HepG2 (cell line): ENCODE data around the gene ZNF608. TPM values are rescaled to one million over a fixed set of nuclear protein-coding genes. Genes with fewer than 3 reads are reported as not detected.

ENCODE experiments used
- ATAC-seq: fragments of 200-7000 bp; cut with Tn5 transposase; 3 replicates; pipeline ENCODE4 v1.9.1; 2020; ENCODE audit warnings: mild to moderate bottlenecking, moderate library complexity
- Bru-seq: library from RNA; stranded (reverse); fragments of 400-500 nt; gene quantifications from one replicate; lab custom pipeline; 2021; lab: Mats Ljungman, UMichigan
- BruChase-seq, 2 experiments: library from RNA; stranded (reverse); fragments of 400-500 nt; gene quantifications; one replicate each; lab custom pipeline; 2021; lab: Mats Ljungman, UMichigan
- BruUV-seq: library from RNA; stranded (reverse); fragments of 400-500 nt; replicated peaks from 2 replicates; lab custom pipeline; 2021; lab: Mats Ljungman, UMichigan
- CTCF ChIA-PET: fragments of 300-600 bp; formaldehyde crosslinking; extraction: SDS; loops from one replicate; lab custom pipeline; 2021; ENCODE audit warnings: low total read pairs, inconsistent platforms, low intra/inter-chr PET ratio; lab: Yijun Ruan, JAX
- POLR2A ChIA-PET: fragments of 350-600 bp; sonication (Branson Sonifier 250); formaldehyde crosslinking; loops from one replicate; lab custom pipeline; 2020; ENCODE audit warnings: antibody characterized with exemption, inconsistent platforms; lab: Yijun Ruan, JAX
- DNase-seq: peaks from one replicate; pipeline ENCODE4 v3.0.0-alpha.2; 2015; ENCODE audit warnings: low spot score
- FAIRE-seq: peaks from 3 replicates; lab custom pipeline; 2011; peaks lifted over from hg19 to GRCh38; lab: Jason Lieb, UNC
- H2AFZ ChIP-seq: one replicate; pipeline ENCODE4 v1.6.1; 2011; ENCODE audit warnings: low read length, inconsistent platforms
- H3K27ac ChIP-seq: fragments of 300-600 bp; 3 replicates; pipeline ENCODE4 v1.8.0; 2011; ENCODE audit warnings: mixed run types, mild to moderate bottlenecking, mixed read lengths, low read length, inconsistent platforms; ENCODE audit not compliant: insufficient read depth; ENCODE audit errors: extremely low read length
- H3K27me3 ChIP-seq, 2 experiments: fragments of 200-600 bp in 1 of 2; 2 replicates in 1 of 2; 3 replicates in 1 of 2; pipeline versions ENCODE4 v1.6.0 to v1.8.0; 2011; ENCODE audit warnings: low read length in 2 of 2, mild to moderate bottlenecking in 2 of 2, moderate library complexity in 2 of 2, inconsistent platforms in 1 of 2; ENCODE audit not compliant: insufficient read depth in 2 of 2, control insufficient read depth in 1 of 2
- H3K36me3 ChIP-seq, 2 experiments: fragments of 200-600 bp in 1 of 2; replicated peaks in 1 of 2; 2 replicates in 1 of 2; 3 replicates in 1 of 2; pipeline versions ENCODE4 v1.5.1 to v1.8.0; 2011; ENCODE audit warnings: low read length in 2 of 2, inconsistent platforms in 1 of 2; ENCODE audit not compliant: insufficient read depth in 2 of 2, control insufficient read depth in 1 of 2
- H3K4me1 ChIP-seq: 2 replicates; pipeline ENCODE4 v1.5.1; 2012; ENCODE audit warnings: low read length, inconsistent platforms; ENCODE audit not compliant: insufficient read depth
- H3K4me2 ChIP-seq: 2 replicates; pipeline ENCODE4 v1.6.0; 2011; ENCODE audit warnings: low read depth, low read length, inconsistent platforms
- H3K4me3 ChIP-seq, 3 experiments: fragments of 200-600 bp in 1 of 3; sonication (generic), shearing (Covaris generic) in 1 of 3; replicated peaks in 1 of 3; 2 replicates each; pipeline ENCODE4 v1.5.1; 2011 to 2016; ENCODE audit warnings: low read length in 3 of 3, inconsistent platforms in 2 of 3, low read depth in 2 of 3, mild to moderate bottlenecking in 2 of 3, control low read depth in 1 of 3, mixed read lengths in 1 of 3; ENCODE audit not compliant: insufficient read depth in 1 of 3
- H3K79me2 ChIP-seq: one replicate; pipeline ENCODE4 v1.6.1; 2011; ENCODE audit warnings: low read length, inconsistent platforms; ENCODE audit not compliant: insufficient read depth
- H3K9ac ChIP-seq: 2 replicates; pipeline ENCODE4 v1.6.0; 2011; ENCODE audit warnings: mild to moderate bottlenecking, low read depth, low read length, inconsistent platforms; ENCODE audit not compliant: insufficient read depth
- H3K9me3 ChIP-seq: 2 replicates; pipeline ENCODE4 v1.5.1; 2012; ENCODE audit warnings: mild to moderate bottlenecking, low read length
- H4K20me1 ChIP-seq: 2 replicates; pipeline ENCODE4 v1.6.0; 2011; ENCODE audit warnings: inconsistent platforms, mild to moderate bottlenecking, low read length, moderate library complexity; ENCODE audit not compliant: insufficient read depth
- CCDC6 ChIP-seq: sonication (generic); formaldehyde crosslinking; IDR thresholded peaks from 2 replicates; pipeline ENCODE4 v1.8.1; 2022; ENCODE audit warnings: mild to moderate bottlenecking, missing genetic modification reagents, moderate library complexity
- CREM ChIP-seq, 2 experiments: sonication (generic) in 1 of 2; formaldehyde crosslinking in 1 of 2; IDR thresholded peaks; 2 replicates each; pipeline versions ENCODE4 v1.4.0 to v1.6.1; 2016 to 2020; ENCODE audit warnings: antibody characterized with exemption in 1 of 2, mild to moderate bottlenecking in 1 of 2, missing genetic modification reagents in 1 of 2
- TOPORS ChIP-seq: sonication (generic); formaldehyde crosslinking; IDR thresholded peaks from 2 replicates; pipeline ENCODE4 v1.8.0; 2023; ENCODE audit warnings: mild to moderate bottlenecking, missing genetic modification reagents
- ZFP1 ChIP-seq: IDR thresholded peaks from 2 replicates; pipeline ENCODE4 v1.6.1; 2016
- ZKSCAN1 ChIP-seq: fragments of 150-350 bp; IDR thresholded peaks from 2 replicates; pipeline ENCODE4 v1.6.1; 2014; ENCODE audit warnings: low read length
- ZNF614 ChIP-seq: IDR thresholded peaks from 2 replicates; pipeline ENCODE4 v1.6.1; 2018; ENCODE audit warnings: missing biosample characterization, missing genetic modification reagents, inconsistent platforms, borderline replicate concordance
- WGBS: methylation state at CpG from one replicate; pipeline ENCODE4 v1.1.6; 2017; ENCODE audit warnings: low lambda C conversion rate; 5-methylcytosine and 5-hydroxymethylcytosine counted together
- in situ Hi-C: cut with HindIII; loops from 2 replicates; pipeline ENCODE4 v1.10.0; 2017; ENCODE audit warnings: low pct_unique_long_range_greater_than_20kb; ENCODE audit not compliant: extremely low pct_ligation_motif_present
- intact Hi-C: fragments of 100-400 bp; cut with micrococcal nuclease; formaldehyde crosslinking; loops from one replicate; pipeline ENCODE4 v1.10.0; 2022; ENCODE audit not compliant: unreplicated experiment
- long read RNA-seq, 2 experiments: library from RNA in 1 of 2; library from polyadenylated mRNA in 1 of 2; stranded (forward) in 1 of 2; unstranded in 1 of 2; transcript quantifications; one replicate each; pipeline ENCODE4 v2.0.0, GENCODE V29; 2019 to 2022
- polyA minus RNA-seq, 3 experiments: library from RNA; depleted of rRNA, polyadenylated mRNA; stranded (reverse); fragments of >200 nt; gene quantifications; 2 replicates each; pipeline ENCODE4 v1.2.3, GENCODE V29; 2011; ENCODE audit warnings: low replicate concordance in 1 of 3
- polyA plus RNA-seq, 8 experiments: library from polyadenylated mRNA; depleted of rRNA in 3 of 8; stranded (reverse) in 7 of 8; unstranded in 1 of 8; fragments of >200 nt; fragmentation: Illumina TruSeq in 4 of 8; extraction: Trizol in 4 of 8; gene quantifications; 2 replicates each; pipeline versions ENCODE4 v1.2.1 to v1.2.3, GENCODE V29; 2011 to 2016; ENCODE audit warnings: low read depth in 4 of 8, missing spikeins in 1 of 8, mixed read lengths in 1 of 8; ENCODE audit not compliant: insufficient read depth in 1 of 8
- total RNA-seq, 5 experiments: library from RNA; depleted of rRNA; stranded (reverse); fragments of >200 nt; fragmentation: Illumina TruSeq; extraction: Trizol; gene quantifications; 2 replicates each; pipeline ENCODE4 v1.2.3, GENCODE V29; 2016; ENCODE audit warnings: low read depth in 1 of 5

The ZNF608 gene, protein sequence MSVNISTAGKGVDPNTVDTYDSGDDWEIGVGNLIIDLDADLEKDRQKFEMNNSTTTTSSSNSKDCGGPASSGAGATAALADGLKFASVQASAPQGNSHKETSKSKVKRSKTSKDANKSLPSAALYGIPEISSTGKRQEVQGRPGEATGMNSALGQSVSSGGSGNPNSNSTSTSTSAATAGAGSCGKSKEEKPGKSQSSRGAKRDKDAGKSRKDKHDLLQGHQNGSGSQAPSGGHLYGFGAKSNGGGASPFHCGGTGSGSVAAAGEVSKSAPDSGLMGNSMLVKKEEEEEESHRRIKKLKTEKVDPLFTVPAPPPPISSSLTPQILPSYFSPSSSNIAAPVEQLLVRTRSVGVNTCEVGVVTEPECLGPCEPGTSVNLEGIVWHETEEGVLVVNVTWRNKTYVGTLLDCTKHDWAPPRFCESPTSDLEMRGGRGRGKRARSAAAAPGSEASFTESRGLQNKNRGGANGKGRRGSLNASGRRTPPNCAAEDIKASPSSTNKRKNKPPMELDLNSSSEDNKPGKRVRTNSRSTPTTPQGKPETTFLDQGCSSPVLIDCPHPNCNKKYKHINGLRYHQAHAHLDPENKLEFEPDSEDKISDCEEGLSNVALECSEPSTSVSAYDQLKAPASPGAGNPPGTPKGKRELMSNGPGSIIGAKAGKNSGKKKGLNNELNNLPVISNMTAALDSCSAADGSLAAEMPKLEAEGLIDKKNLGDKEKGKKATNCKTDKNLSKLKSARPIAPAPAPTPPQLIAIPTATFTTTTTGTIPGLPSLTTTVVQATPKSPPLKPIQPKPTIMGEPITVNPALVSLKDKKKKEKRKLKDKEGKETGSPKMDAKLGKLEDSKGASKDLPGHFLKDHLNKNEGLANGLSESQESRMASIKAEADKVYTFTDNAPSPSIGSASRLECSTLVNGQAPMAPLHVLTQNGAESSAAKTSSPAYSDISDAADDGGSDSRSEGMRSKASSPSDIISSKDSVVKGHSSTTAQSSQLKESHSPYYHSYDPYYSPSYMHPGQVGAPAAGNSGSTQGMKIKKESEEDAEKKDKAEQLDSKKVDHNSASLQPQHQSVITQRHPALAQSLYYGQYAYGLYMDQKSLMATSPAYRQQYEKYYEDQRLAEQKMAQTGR (N-terminal part only)
- total RNA-seq (2016; rRNA removed; fragmentation: Illumina TruSeq; extraction: Trizol) = 0.83 and 0.91 TPM in 2 replicates
- total RNA-seq (2016; cell fraction: cytosol; rRNA removed; fragmentation: Illumina TruSeq; extraction: Trizol; ENCODE audit: low read depth) = 1.4 and 2.0 TPM in 2 replicates
- total RNA-seq (2016; cell fraction: insoluble cytoplasmic fraction; rRNA removed; fragmentation: Illumina TruSeq; extraction: Trizol) = 1.1 and 1.2 TPM in 2 replicates
- 0.62 and 0.77 TPM in 2 replicates for total RNA-seq (2016; cell fraction: membrane; rRNA removed; fragmentation: Illumina TruSeq; extraction: Trizol)
- total RNA-seq (2016; cell fraction: nucleus; rRNA removed; fragmentation: Illumina TruSeq; extraction: Trizol) = 1.5 and 2.1 TPM in 2 replicates
- 0.66 and 0.68 TPM in 2 replicates for polyA plus RNA-seq (2011; rRNA removed)
- polyA plus RNA-seq (2011; cell fraction: cytosol; rRNA removed) = 0.28 and 0.31 TPM in 2 replicates
- polyA plus RNA-seq (2011; cell fraction: nucleus; rRNA removed) = 0.59 and 0.93 TPM in 2 replicates
- 1.4 and 1.5 TPM in 2 replicates for polyA plus RNA-seq (2012)
- 0.07 TPM in 2 replicates for polyA plus RNA-seq (2016; cell fraction: cytosol; fragmentation: Illumina TruSeq; extraction: Trizol; ENCODE audit: low read depth)
- polyA plus RNA-seq (2016; cell fraction: insoluble cytoplasmic fraction; fragmentation: Illumina TruSeq; extraction: Trizol; ENCODE audit: low read depth) = 0.53 and 0.63 TPM in 2 replicates
- 0.08 and 0.11 TPM in 2 replicates for polyA plus RNA-seq (2016; cell fraction: membrane; fragmentation: Illumina TruSeq; extraction: Trizol; ENCODE audit: low read depth)
- polyA plus RNA-seq (2016; cell fraction: nucleus; fragmentation: Illumina TruSeq; extraction: Trizol; ENCODE audit: insufficient read depth, low read depth) = 1.4 TPM in 2 replicates
- 2.3 TPM in 1 of 2 replicates, not detected in the other for polyA minus RNA-seq (2011; rRNA and poly(A)+ RNA removed; ENCODE audit: low replicate concordance)
- polyA minus RNA-seq (2011; cell fraction: cytosol; rRNA and poly(A)+ RNA removed) = 0.79 and 1.3 TPM in 2 replicates
- 2.1 and 2.3 TPM in 2 replicates for polyA minus RNA-seq (2011; cell fraction: nucleus; rRNA and poly(A)+ RNA removed)
- Bru-seq, nascent RNA = percentile 43 among the genes with signal in this experiment
- percentile 30 among the genes with signal in this experiment for BruChase-seq, experiment 1, labeled RNA remaining after a 6-hour chase
- BruChase-seq, experiment 2, labeled RNA remaining after a 2-hour chase = percentile 33 among the genes with signal in this experiment
- long read RNA-seq, experiment 1 = 0 reads
- long read RNA-seq, experiment 2, partial matches to known transcripts = 1 of 1 reads
- long read RNA-seq, experiment 2, other reads (novel, unspliced or antisense) = 0 of 1 reads

DNA sequence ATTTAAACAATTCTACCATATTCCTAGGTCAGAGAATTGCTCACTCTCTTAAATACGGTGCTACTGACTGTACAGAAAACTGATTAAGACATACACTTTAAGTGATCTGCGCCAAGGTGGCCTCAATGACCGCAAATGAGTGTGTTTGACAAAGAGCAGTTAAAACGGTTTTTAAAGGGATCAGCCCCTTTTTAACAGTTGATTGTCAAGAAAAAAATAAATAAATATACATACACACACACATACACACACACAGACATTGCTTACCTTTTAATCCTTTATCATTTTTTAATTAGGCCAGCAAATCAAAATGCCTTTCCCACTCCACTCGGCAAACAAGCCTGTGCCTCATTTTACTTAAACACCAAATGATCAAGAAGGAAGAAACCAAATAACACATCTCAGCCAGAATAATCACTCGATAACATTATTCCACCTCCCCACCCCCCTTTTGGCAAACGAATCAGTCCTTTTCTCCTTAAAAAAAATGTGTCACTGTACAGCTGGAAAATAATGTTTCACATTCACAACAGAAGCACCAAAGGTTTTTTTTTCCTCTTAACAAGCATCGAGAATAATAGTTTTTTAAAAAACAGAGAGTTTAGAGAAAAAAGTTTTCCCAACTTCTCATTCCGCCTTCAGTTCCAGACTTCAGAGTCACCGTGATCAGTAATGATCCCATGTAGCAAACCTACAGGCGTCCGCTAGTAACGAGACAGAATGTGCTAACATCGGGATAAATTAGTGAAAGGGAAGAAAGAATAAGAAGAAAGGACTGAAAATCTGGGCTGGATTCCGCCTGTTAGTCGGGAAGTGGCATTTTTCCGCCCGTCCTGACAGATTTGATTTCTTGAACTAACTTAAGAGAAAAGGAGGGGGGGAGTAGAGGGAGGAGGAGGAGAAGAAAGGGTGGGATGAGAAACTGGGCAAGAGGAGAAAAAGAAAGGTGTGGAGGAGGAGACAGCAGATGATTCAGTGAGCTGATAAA is at the start of gene ZNF608:
Gene ZNF608 (minus strand): TSS at position 712 of the 988 bp plus-strand sequence. CDS start 1,650 bp downstream, outside the sequence.
- ATAC-seq (no peak), DNase-seq (peak; percentile 6), FAIRE-seq (no peak)
- POLR2A ChIA-PET = interaction anchor here (3.1 kb wide), 1 partner anchor 90 kb away, joined by 15 read pairs; no protein-coding TSS in a partner anchor
- H3K27ac ChIP-seq = peak within 1 kb of the TSS; percentile 71
- intact Hi-C loops = loop anchor here (5.0 kb wide), 1 partner anchor 149 kb away; no protein-coding TSS in a partner anchor
- no peaks in the 10 kb centered on the region for H3K79me2 ChIP-seq
- no peak within 1 kb of the TSS for H2AFZ ChIP-seq
- CTCF ChIA-PET = no interaction called here
- no TSS peak for BruUV-seq
- peaks cover 47% of the 10 kb centered on the region for H3K4me1 ChIP-seq
- no peaks in the 10 kb centered on the region for H4K20me1 ChIP-seq
- TF ChIP-seq CREM (IDR thresholded peaks at IDR 0.05) = no peak
- TF ChIP-seq CREM (CRISPR knock-in tag; IDR thresholded peaks at IDR 0.05) = no peak
- no peak for TF ChIP-seq CCDC6 (CRISPR knock-in tag)
- no peak for TF ChIP-seq ZFP1 (CRISPR knock-in tag)
- no peak for TF ChIP-seq ZKSCAN1
- no peak for TF ChIP-seq TOPORS (CRISPR knock-in tag)
- no peak for TF ChIP-seq ZNF614
- peaks cover 0 to 27% of the 10 kb centered on the region in 2 experiments; a peak in 3 of 5 replicates for H3K27me3 ChIP-seq
- peak within 1 kb of the TSS; percentile 48 for H3K9ac ChIP-seq
- 14% methylated on average over 18 of the region's 18 CpGs for WGBS
- H3K4me3 ChIP-seq = peak within 1 kb of the TSS; percentile 43 to 73 (median 56)
- H3K4me2 ChIP-seq = peak within 1 kb of the TSS; percentile 50
- in situ Hi-C loops = no loop called here
- no peaks in the 10 kb centered on the region for H3K9me3 ChIP-seq
- H3K36me3 ChIP-seq = no peaks in the 10 kb centered on the region
